GM06990 (cell line): ENCODE data around the gene RIMBP2.

Source experiments
- DNase-seq: peaks from one replicate; pipeline ENCODE4 v3.0.0-alpha.2; 2011; ENCODE audit not compliant: insufficient read length; ENCODE audit errors: extremely low read depth
- H3K27me3 ChIP-seq: replicated peaks from 2 replicates; pipeline ENCODE4 v1.6.0; 2011; ENCODE audit warnings: low read length; ENCODE audit not compliant: control insufficient read depth, insufficient read depth
- H3K36me3 ChIP-seq: 2 replicates; pipeline ENCODE4 v1.5.1; 2011; ENCODE audit warnings: low read length; ENCODE audit not compliant: control insufficient read depth, insufficient read depth
- H3K4me3 ChIP-seq: replicated peaks from 2 replicates; pipeline ENCODE4 v1.5.1; 2011; ENCODE audit warnings: low read depth, mild to moderate bottlenecking, control low read depth, low read length
- CTCF ChIP-seq: IDR thresholded peaks from 2 replicates; pipeline ENCODE4 v1.5.1; 2011; ENCODE audit warnings: low read length, control low read depth, mild to moderate bottlenecking, inconsistent platforms; ENCODE audit not compliant: insufficient read depth, poor library complexity, severe bottlenecking

RIMBP2 gene

GRCh38 chr12:130435826-130436225 lies 280.3 kb downstream of the RIMBP2 start:
- no peak for TF ChIP-seq CTCF
- Histone ChIP-seq H3K4me3 (no peak overlapping the region), H3K36me3 (no peaks in the 10 kb centered on the region), H3K27me3 (no peaks in the 10 kb centered on the region)
- no peak for DNase-seq

GRCh38 chr12:130435331-130435730 lies 280.8 kb downstream of the RIMBP2 start:
- no peaks in the 10 kb centered on the region for H3K36me3 ChIP-seq
- no peak for TF ChIP-seq CTCF
- no peaks in the 10 kb centered on the region for H3K27me3 ChIP-seq
- DNase-seq, result no peak
- H3K4me3 ChIP-seq, result no peak overlapping the region

GRCh38 chr12:130434560-130434959 lies 281.5 kb downstream of the RIMBP2 start:
- DNase-seq, result no peak
- no peak overlapping the region for H3K4me3 ChIP-seq
- no peaks in the 10 kb centered on the region for H3K27me3 ChIP-seq
- no peaks in the 10 kb centered on the region for H3K36me3 ChIP-seq
- TF ChIP-seq CTCF, result no peak

GRCh38 chr12:130433834-130434233 lies 282.3 kb downstream of the RIMBP2 start:
- DNase-seq, result no peak
- no peak for TF ChIP-seq CTCF
- Histone ChIP-seq H3K27me3 (no peaks in the 10 kb centered on the region), H3K36me3 (no peaks in the 10 kb centered on the region), H3K4me3 (no peak overlapping the region)

GRCh38 chr12:130433411-130433810 lies 282.7 kb downstream of the RIMBP2 start:
- H3K27me3 ChIP-seq, result no peaks in the 10 kb centered on the region
- no peaks in the 10 kb centered on the region for H3K36me3 ChIP-seq
- DNase-seq, result no peak
- TF ChIP-seq CTCF, result no peak
- H3K4me3 ChIP-seq, result no peak overlapping the region

GRCh38 chr12:130431176-130431575 lies 284.9 kb downstream of the RIMBP2 start:
- no peaks in the 10 kb centered on the region for H3K36me3 ChIP-seq
- no peaks in the 10 kb centered on the region for H3K27me3 ChIP-seq

More at GRCh38 chr12:130431176-130431575, 284.9 kb downstream of the RIMBP2 start:
- DNase-seq, result no peak
- H3K4me3 ChIP-seq, result no peak overlapping the region
- no peak for TF ChIP-seq CTCF
